ENCODE results near the gene NTMT1.

The NTMT1 gene

DNA sequence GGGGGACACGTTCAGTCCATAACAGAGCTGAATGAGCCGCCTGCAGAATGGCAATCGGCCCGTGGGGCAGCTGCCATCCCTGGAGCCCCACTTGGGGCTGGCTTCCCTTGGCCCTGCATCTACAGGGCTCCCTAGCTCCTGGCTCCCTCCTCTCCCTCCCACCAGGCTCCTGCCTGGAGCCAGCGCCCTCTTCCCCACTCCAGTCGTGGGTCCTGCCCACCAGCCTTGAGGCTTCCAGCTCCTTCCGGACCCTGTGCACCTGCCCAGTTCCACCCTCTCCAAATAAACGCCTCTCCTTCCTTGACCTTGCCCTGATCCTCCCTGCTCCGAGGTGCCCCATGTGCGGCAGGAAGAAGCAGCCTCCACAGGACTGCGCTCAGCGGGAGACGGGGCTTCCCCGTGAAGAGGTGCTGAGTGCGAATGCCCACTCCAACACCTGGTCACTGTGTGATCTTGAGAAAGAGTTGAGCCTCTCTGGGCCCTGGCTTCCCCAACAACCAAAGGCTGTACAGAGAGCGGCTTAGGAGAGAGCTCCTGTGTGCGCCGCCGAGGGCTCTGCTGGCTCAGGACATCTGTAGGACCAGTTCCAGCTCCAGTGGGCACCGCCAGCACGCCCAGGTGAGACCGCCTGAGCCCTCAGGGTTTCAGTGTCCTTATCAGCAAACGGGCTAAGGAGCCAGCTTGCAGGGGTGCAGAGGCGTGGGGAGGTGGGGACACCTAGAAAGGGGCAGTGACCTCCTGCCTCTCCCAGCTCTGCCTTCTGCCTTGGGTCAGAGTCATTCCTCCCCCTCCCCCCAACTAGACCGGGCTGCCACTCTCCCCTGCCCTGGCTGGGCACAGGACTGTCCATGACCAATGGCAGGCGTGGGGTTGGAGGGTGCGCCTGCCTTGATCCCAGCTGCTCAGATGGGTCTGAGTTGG lies 17.1 kb upstream of the NTMT1 start:
- TF ChIP-seq, protein P1, sequence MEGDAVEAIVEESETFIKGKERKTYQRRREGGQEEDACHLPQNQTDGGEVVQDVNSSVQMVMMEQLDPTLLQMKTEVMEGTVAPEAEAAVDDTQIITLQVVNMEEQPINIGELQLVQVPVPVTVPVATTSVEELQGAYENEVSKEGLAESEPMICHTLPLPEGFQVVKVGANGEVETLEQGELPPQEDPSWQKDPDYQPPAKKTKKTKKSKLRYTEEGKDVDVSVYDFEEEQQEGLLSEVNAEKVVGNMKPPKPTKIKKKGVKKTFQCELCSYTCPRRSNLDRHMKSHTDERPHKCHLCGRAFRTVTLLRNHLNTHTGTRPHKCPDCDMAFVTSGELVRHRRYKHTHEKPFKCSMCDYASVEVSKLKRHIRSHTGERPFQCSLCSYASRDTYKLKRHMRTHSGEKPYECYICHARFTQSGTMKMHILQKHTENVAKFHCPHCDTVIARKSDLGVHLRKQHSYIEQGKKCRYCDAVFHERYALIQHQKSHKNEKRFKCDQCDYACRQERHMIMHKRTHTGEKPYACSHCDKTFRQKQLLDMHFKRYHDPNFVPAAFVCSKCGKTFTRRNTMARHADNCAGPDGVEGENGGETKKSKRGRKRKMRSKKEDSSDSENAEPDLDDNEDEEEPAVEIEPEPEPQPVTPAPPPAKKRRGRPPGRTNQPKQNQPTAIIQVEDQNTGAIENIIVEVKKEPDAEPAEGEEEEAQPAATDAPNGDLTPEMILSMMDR (IDR thresholded peaks at IDR 0.05), result no peak

DNA sequence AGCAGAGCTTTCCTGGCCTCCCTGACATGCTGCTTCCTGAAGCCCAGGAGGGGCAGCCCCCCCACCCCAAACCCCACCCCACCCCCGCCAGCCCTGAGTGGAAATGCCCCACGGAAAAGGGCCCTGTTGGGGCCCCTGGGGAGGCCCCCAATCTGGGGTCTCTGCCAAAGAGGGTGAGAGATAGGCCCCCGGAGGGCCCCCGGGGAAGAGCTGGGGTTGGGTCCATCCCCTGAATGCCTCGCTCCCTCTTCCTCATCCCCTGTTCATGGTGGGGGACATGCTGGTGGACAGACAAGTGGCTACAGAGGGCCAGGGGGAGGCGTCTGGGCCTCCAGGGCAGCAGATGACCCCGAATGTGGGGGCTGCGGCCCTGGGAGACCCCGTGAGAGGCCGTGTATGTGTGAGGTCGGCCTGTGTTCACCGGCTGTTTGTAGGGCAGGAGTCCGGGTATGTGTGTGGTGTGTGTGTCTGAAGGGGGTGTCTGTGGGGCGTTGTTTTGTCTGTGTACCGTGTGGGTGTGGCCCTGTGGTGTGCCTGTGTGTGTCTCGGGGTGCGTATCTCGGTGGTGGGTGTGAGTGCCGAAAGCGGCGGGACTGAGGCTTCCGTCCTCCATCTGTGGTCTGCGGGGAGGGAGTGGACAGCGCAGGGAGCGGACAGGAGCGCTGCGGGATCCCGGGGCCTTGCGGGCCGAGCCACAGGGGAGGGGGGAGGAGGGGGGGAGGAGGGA lies 16.3 kb upstream of the NTMT1 start:
- TF ChIP-seq, protein P1 (IDR thresholded peaks at IDR 0.05), result no peak

DNA sequence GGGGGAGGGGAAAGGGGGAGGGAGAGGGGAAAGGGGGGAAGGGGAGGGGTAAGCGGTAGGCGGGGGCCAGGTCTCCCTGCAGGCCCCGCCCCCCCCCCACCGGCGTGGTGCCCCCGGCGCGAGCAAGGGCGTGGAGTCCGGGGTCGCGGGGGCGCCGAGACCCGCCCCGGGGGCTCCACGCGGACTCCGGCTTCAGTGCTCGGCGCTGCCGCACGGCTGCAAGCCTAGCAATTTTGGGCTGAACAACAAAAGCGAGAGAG lies 15.8 kb upstream of the NTMT1 start:
- TF ChIP-seq, protein P1 (IDR thresholded peaks at IDR 0.05), result no peak

DNA sequence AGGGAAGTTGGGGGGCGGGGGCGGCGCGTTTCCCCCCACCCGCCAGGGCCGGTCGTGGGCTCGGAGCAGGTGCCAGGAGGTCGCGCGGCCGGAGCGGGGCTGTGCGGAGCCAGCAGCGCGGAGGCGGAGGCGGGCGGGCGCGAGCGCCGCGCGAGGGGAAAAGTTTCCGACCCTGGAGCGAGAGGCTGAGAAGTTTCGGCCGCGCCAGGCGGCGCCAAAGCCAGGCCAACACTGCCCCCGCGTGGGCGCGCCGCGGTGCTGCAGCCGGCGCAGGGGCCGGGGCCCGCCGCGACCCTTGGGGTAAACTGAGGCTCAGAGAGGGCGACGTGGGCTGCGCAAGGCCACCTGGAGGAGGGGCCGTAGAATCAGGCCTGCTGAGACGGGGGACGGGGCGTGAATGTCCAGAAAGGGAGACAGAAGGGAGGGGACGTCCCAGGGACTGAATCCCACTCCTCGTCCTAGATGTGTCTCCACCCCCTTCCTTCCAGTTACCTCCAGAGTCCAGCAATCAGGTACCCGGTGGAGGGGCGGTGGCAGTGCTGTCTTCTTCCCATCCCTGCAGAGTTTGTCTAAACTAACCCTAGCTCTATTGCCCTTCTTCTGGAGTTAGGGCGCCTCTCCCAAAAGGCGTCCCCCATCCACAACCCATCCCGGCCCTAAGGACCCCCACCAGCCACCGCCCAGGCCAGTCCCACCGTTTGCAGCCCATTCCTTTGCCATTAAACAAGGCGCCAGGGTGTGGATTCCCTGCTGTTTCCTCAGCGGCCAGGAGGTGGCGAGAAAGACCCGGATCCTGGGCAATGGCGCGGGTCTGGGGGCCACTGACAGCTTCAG lies 15.3 kb upstream of the NTMT1 start:
- TF ChIP-seq, protein P1 (IDR thresholded peaks at IDR 0.05), result peak; percentile 90

DNA sequence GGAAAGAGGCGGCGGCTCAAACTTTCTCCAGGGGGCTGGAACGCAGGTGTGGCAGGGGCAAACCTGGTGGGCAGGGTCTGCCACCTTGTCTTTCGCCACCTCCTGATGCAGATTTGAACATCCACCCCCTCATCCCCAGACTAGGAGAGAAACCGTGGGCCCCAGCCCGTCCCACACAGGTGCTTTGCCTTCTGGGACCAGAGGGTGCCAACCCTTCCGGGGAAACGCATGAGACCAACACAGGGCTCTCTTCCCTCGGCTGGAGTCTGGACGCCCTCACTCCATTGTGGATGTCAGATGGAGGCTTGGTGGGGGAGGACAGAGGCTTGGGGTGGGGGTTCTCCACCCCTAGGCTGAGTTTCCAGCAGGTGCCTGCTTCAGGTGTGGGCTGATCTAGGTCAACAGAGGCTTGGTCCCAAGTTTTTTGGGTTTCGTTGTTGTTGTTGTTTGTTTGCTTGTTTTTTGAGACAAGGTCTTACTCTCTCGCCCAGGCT lies 14.6 kb upstream of the NTMT1 start:
- TF ChIP-seq, protein P1 (IDR thresholded peaks at IDR 0.05), result no peak

GRCh38 chr9:129612123-129612522 lies 13.8 kb upstream of the NTMT1 start:
- TF ChIP-seq, protein P1 (IDR thresholded peaks at IDR 0.05), result no peak

- TF ChIP-seq, protein P1 (IDR thresholded peaks at IDR 0.05), result no peak
These were observed 13.0 kb upstream of the NTMT1 start for GRCh38 chr9:129612815-129613519.

Measured in LNCAP (cell line).